Inflammatory macrophage (primary cell): ENCODE results near the gene GHRL.
A peak's percentile ranks its signal among the peaks of the same experiment; 100 is the strongest.
"Not testable (repeated sequence)": the region's sequence is repeated elsewhere in the genome, so short reads cannot be mapped to it uniquely, and the experiment has no call there.

ENCODE experiments used
- DNase-seq, 2 donors: peaks; one replicate each; pipeline ENCODE4 v3.0.0-alpha.2; 2020 to 2022

GHRL gene

DNA sequence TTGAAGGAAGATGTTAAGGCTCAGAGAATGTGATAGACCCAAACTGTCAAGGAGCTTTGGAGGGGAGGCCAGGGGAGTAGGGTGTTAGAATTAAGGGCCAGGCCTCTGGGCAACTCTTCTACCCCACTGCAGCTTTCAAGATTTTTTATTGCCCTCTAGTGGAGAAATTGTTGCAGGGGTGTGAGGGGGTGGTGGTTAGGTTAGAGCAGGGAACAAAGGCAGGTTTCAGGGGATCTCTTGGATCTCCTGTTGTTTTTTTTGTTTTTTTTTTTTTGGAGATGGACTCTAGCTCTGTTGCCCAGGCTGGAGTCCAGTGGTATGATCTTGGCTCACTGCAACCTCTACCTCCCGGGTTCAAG lies 29.6 kb upstream of the GHRL start:
- DNase-seq, result peak; percentile 6 to 37

DNA sequence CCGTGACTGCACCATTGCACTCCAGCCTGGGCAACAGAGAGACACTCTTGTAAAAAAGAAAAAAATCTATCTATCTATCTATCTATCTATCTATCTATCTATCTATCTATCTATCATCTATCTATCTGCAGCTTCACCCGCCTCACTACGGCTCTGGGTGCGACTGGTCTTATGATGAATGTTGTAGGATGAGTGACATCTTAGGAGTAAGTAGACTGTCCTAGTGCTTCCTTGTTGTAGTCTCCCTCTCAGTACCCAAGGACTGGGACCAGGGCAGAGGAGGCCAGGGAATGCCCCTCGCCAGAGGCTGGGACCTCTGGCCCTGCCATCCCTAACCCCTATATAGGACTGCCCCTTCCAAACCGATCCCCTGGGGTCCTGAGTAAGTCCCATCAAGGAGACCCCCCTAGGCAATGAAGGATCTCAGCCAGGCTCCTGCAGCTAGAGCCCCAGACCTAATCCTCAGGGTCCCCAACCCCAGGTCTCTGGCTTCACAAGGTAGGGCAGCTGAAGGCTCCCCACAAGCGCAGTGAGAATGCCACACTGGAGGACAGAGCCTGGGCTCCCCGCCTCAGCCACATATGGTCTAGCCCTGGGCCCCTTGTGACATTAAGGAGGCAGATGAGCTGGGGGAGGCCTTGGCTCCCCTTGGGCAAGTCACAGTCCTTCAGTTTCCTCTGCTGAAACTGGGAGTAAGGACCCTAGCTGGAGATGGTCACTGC lies 29.0 kb upstream of the GHRL start:
- no peak for DNase-seq

DNA sequence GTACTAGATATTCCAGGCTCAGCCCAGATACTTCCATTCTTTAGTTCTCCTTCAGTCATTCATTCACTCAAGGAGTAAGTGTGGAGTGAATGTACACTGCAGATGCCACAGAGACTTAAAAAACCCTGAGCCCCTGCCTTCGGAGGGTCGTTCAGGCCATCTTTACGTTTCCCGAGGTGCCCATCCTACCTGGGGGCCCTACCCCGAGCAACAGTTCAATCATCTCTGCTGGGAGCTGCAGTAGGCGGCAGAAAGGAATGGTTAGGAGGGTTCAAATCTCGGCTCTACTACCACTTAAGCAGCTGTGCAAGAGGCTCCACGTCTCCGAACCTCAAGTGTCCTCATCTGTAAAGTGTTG lies 27.6 kb upstream of the GHRL start:
- no peak for DNase-seq

DNA sequence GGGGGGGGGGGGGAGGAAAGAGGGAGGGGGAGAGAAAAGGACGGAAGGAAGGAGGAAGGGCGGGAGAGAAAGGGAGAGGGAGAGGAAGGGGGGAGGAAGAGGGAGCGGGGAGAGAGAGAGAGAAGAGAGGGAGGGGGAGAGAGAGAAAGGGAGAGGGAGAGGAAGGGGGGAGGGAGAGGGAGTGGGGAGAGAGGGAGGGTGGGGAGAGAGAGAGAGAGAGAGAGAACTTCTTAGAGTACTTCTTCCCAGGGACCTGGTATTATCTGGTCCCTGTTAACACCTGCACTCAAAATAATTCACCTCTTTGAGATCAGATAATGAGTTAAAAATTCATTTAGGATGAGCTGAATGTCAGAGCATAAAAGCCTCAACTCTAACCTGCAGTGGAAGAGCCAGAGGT lies 27.1 kb upstream of the GHRL start:
- no peak for DNase-seq

DNA sequence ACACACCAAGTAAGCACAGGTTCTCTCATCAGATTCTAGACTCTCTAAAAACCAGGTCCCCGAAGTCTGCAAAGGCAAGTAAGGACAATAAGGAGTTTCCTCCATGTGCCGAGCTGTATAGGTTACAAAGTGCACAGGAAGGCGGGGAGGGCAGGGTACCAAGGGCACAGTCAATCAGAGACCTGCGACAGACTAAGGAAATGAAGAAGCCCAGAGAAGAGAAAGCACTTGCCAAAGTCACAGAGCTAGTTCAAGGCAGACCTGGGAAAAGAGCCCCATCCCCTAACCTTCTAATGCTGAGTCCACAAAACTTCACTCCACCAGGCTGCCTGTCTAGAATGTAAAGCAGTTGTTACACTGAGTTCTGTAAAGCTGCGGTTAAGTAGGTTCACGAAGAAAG lies 26.5 kb upstream of the GHRL start:
- no peak for DNase-seq

DNA sequence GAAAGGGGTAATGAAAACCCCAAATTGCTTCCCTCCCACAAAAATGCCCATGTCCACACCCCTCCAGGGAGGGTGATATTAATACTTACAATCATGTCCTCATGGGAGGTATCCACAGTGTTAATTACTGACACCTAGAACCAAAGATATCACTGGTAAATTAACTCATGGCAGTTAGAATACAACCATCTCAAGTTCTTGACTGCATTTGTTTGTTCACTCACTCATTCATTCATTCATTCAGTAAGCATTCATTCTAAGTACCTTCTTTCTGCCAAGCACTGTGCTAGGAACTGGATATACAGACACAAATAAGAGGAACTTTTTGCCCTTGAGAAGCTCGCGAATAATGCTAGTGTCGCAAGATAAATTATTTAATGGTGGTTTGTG lies 25.2 kb upstream of the GHRL start:
- DNase-seq, result no peak

DNA sequence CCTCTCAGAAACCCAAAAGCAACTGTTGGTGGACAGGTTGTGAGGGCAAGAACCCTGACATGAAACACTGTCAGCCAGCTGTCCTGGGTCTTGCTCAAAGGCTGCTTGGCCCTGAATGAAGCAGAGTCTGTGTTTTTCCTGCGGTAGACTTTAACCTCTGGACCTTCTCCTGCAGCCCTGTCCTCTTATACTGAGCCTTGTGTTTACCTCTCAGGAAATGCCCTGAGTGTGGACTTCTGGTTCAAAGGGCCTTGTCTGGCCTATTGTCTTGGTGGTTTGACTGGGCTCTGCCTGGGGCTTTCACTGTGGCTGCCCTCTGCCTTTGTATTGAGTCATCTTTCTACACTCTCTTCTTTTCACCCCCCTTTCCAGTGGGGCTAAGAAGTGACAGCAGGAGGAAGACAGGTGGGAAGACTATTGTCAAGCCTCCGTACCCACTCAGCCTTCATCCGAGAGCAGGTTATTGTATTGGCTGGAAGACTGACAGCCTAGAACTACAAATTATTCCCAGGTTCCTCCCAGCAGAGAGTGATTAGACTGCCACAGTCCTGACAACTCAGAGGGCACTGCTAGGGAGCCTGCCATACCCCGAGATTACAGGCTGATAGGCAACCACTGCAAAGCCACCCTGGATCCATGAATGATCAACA lies 24.7 kb upstream of the GHRL start:
- no peak for DNase-seq

DNA sequence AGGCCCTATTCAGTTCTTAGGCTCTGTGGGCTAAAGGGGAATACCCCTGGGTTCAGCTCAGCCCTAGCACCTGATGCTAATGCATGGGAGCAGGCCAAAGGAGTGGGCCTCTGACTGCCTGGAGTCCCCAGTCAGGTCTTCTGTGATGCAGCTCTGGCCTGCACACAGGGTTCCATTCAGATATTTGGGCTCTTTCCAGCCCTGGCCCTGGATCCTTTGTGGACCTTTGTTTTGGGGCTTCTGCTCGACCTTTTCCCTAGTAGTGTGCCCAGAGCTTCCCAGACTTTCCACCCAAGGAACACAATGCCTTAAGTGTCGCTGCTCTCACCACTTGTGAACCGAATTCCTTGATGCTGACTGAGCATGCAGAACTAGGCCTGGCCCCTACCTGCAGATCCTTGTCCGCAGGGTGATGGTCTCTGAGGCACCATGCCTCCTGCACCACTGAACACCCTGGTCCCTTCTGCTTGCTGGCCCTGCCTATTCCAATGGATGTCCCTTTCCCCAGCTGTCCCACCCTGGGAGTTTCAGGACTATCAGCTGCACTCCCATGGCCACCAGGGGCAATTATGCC lies 23.1 kb upstream of the GHRL start:
- DNase-seq, result no peak

DNA sequence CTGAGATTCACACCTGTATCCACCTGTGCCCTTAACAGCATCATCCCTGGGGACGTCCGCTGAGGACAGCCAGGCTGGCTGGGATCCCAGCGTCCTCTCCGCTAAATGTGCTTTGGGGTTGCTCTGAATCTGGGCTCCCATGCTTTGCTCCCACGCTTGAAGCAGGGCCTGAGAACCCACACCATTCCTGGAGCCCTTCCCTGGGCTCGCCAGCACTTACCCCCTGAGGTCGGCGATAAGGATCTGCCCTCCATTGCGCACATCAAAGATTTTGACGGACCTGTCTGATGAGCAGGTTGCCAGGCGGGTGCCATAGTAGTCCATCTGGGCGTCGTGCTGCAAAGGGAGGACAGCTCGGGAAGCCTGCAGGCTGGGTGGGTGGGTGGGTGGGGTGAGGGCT lies 22.4 kb upstream of the GHRL start:
- no peak for DNase-seq

DNA sequence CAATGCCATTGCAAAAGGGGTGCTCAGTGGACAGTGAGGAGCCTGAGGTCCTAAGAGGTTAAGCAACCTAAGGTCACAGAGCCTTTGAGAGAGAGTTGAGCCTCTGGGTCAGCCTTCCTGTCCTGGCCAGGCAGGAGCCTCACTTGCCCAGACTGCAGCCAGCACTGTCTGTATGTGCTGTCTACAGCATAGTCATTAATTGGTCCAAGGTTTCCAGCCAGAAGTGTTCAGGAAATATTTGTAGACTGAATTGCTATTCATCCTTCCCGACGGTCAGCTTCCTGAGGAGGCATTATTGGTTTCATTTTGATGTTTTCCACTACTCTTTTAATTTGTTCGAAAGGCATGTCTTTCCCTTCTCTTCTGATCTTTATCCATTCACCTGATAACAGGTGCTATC lies 20.1 kb upstream of the GHRL start:
- no peak for DNase-seq

DNA sequence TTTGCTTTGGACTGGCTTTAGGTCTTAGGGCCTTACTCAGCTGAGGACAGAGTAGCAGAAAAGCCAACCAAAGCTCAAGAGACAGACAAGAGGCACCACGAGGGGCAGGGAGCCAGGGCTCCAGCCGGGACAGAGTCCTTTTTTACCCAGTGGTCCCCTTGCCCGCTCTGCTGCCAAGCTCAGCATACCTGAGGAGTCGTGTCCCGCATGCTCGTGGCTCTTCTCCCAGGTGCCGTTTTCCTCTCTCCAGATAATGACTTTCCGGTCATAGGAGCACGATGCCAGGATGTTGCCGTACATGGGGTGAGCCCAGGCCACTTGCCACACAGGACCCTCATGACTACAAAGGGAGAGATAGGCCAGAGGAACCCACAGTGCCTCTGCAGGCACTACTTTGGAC lies 19.6 kb upstream of the GHRL start:
- no peak for DNase-seq

DNA sequence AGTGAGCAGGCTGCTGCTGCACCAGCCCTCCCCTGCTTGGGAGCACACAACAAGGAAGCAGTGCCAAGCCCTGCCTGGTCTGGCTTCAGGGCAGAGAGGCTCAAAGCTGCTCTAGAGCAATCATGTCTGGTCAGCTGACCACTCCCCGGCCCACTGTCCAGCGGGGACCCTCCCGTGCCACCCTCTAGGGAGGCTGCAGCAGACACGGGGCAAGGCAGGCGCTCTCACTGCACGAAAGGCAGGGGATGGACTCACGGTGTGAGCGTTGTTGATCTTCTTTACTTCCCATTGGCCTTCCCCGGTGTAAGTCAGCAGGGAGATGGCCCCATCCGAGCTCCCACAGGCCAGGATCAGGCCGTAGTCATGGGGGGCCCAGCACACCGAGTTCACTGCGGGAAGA lies 19.0 kb upstream of the GHRL start:
- no peak for DNase-seq

DNA sequence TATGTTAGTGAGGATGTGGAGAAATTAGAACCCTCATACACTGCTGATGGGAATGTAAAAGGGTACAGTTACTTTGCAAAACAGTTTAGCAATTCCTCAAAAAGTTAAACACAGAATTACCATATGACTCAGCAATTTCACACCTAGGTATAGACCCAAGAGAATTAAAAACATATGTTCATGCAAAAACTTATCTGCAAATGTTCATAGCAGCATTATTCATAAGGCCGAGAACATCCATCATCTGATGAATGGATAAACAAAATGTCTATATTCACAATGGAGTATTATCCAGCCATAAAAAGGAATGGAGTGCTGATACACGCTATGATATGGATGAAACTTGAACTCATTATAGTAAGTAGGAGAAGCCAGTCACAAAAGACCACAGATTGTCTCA lies 17.8 kb upstream of the GHRL start:
- DNase-seq, result no peak

DNA sequence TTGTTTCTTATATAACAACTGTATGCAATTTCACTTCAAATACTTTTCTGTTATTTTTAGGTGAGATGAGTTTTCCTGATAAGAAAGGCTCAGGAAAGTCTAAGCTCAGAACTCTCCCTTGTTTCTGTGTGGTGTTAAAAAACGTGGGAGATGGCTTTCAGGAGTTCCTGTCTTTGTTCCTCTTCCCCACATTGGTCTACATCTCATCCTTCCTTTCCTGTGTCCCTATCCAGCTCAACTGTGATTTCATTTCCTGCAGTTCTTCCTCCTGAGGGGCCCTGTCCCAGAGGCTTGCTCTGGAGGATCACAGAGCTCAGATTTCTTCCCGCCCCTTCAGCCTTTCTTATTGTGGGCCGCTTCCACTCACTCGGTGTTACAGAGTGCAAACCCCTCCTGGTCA lies 17.0 kb upstream of the GHRL start:
- no peak for DNase-seq

DNA sequence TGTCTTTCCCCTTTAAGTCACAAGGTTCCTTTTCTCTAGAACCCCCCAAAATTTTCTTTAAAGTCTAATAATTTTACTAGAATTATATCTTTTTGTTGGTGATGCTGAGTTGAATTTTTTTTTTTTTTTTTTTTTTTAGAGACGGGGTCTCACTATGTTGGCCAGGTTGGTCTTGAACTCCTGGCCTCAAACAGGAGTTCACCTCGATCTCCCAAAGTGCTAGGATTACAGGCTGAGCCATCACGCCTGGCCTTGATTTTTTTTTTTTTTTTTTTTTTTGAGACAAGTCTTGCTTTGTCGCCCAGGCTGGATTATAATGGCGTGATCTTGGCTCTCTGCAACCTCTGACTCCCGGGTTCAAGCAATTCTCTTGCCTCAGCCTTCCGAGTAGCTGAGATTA lies 15.9 kb upstream of the GHRL start:
- DNase-seq, result no peak

DNA sequence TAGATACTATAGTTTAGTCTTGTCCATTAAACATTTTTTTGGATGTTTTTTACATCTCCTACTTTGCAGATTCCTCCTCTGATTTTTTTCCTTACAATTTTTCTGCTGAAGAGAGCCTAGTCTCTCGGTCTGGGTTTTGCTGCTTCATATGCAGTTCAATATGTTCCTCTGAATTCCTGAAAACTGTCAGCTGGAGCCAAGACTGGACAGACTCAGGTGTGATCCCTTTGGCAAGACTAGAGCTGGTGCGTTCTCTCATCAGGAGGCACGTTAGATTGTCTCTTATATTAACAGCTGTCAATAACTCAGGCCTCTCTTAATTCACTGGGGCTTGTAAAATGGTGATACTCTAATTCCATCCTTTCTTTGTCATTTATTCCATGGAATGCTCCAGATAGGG lies 13.4 kb upstream of the GHRL start:
- no peak for DNase-seq

DNA sequence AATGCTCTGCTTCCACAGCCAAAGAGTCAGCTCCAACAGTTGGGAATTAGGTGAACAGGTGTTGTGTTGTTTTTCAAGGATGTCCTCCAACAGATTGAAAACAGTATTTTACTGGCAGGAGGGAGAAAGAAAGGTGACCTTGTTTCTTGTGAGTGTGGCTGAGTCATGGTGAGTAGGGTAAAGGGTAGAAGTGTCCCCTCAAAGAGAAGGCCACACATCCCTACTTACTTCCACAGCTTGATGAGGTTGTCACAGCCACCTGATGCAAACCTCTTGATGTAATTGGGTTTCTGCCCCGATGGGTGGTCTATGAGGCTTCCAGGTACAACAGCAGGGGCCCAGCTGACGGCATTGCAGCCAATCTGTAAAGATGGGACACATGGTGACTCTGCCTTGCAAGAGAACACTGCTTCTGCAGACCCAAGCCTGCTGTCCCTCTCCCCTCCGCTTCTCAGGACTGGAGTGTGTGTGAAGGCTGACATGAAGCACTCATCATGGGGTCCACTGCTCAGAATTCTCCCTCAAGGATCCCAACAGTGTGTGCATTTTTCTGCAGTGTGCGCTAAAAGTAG lies 12.7 kb upstream of the GHRL start:
- DNase-seq, result no peak

DNA sequence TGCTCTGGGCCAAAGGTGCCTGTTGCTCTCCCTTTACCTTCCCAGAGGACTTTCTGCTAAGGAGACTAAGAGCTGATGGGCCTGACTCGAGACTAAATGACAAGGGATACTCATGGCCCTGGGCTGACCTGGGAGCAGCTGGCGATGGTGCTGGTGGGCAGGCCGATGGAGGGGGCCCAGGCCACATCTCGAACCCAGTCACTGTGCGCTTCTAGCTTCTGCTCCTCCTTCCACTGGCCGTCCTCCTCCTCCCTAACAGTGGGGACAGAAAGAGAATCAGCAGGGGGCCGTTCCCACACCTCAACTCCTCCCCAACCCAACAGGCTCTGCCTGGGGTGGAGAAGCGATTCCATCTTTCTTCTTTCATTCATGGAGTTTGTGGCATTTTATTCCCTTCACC lies 12.2 kb upstream of the GHRL start:
- no peak for DNase-seq

DNA sequence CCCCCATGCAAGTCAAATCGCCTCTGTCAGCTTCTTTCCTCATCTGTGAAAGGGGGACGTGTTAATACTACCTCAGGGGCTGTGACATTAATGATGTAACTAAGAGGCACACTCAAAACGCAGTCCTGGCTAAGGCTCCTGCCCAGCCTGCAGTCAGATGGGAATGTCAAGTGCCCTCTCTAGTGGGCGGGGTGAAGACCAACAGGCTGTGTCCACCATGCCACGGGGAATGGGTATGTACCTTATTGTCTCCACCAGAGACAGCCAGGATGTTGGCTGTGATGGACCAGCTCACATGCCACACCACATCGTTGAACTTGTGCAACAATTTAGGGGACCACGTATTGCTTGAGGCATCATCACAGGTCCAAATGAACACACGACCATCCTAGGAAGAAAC lies 11.0 kb upstream of the GHRL start:
- DNase-seq, result no peak

DNA sequence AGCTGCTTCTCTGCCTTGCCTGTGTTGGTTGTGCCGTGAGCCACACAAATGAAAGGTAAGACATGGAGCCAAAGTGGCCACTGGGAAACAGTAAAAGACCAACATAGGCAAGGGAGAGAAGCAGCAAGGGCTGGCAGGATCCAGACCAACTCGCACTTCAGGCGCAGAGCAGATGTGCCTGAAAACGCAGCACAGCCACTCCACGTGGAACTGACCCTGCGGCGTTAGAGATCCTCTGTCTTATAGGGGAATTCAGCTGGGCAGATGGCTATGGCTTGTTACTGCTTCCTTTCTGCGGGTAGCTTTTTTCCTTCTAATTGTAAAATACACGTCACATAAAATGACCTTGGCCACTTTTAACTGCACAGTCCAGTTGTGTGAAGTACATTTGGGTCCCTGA lies 10.4 kb upstream of the GHRL start:
- no peak for DNase-seq

DNA sequence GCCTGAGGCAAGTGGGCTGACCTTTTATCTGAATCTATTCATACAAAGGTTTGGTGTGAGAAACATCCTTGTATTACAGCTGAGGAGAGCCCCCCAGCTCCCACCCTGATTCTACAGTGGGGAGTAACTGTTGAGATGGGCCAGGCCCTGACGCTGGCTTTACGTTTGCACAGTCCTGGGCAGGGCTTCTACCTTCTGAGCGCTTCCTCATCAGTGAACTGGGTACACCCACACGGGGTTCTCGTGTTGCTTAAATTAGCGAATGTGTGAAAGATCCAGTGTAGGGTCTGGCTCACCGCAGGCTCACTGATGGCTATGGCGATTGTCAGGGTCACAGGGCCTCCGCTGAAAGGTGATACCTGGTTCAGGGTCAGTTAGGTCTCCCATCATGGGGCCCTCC lies 7.3 kb upstream of the GHRL start:
- DNase-seq, result no peak

DNA sequence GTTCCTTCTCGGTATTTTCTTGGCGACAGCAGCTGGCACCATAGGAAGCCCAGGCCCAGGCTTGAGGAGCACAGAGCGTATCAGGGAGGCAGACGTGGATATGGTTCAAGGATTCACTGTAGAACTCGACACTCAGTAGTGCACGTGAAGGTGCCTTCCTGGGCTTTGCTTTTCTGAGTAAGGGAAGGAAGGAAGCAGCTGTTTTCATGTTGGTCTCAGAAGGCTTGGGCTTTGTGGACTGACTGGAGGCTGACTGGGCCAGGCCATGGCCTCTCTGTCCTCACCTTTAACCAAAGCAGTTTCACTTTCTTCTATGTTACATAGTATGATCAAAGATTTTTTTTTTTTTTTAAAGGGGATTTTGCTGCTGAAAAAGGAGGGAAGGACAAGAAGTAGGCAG lies 6.9 kb upstream of the GHRL start:
- DNase-seq, result no peak

DNA sequence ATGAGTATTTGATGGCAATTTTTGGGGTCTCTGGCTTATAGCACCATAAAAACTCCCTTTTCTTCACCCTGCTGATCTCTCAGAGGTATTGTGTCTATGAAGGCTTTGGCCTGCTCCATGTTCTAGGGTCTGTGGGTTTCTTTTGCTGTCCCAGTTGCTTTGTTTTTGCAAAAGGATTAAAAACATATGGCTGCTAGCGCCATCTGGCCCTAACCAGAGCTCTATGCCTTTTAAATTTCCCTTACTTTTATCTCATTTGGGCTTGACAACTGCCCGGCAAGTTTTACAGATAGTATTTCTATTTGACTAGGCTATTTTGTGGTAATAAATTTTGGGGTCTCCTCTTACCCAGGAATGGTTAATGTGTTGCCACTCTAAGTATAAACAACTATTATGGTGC lies 6.4 kb upstream of the GHRL start:
- DNase-seq, result no peak

DNA sequence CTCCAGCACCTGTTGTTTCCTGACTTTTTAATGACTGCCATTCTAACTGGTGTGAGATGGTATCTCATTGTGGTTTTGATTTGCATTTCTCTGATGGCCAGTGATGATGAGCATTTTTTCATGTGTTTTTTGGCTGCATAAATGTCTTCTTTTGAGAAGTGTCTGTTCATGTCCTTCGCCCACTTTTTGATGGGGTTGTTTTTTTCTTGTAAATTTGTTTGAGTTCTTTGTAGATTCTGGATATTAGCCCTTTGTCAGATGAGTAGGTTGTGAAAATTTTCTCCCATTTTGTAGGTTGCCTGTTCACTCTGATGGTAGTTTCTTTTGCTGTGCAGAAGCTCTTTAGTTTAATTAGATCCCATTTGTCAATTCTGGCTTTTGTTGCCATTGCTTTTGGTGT lies 5.3 kb upstream of the GHRL start:
- DNase-seq, result not testable (repeated sequence)
